AG20443 (cell line): ENCODE data around the gene HIVEP3.
A peak's percentile ranks its signal among the peaks of the same experiment; 100 is the strongest.

ENCODE experiments used
- DNase-seq: peaks from one replicate; pipeline ENCODE4 v3.0.0; 2012; ENCODE audit warnings: low spot score, mixed read lengths

Gene HIVEP3

DNA sequence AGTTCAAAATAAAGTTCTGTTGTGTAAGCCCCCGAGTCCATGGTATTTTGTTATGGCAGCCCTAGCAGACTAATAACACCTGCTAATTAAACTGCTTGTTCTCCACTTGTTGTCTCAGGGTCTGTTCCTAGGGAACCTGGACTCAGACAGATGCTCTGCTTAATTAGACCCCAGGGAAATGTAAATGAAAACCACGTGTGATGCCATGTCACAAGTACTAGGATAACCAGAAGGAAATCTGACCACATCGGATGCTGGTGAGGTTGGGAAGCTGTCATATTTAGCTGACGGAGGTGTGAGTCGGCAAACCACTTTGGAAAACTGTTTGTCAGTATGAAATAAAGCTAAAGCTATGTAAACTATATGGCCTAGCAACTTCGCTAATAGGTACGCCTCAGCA, 453.8 kb downstream of the HIVEP3 start:
- DNase-seq: no peak

DNA sequence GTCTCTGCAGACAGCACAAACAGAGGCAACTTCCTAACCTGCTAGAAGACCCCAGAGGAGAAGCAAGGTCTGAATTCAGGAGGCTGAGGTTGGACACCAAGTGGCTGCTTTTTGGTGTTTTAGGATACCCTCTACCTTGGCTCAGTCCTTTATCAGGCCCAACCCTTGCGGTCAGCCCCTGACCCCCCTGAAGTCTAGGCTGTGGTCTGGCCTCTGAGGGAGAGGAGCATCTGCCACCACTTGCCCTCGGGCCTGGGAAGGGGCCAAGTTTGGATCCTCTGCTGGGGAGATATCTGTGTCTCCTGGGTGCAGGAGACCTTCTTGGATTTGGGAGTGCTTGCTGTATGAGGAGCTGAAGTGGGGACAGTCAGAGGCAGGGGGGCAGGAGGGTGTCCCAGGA, 455.2 kb downstream of the HIVEP3 start:
- DNase-seq: no peak

DNA sequence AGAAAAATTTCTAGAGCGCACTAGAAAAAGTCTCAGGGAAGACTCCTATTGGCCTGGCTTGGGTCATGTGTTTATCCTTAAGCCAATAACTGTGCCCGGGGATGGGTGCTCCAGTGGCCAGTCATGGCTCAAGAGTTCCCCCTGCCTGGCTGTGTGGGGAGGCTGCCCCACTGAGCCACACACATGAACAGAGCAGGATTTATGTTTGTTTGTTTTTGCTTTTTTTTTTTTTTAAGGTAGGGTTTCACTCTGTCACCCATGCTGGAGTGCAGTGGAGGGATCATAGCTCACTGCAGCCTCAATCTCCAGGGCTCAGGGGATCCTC, 456.1 kb downstream of the HIVEP3 start:
- DNase-seq: no peak

GRCh38 chr1:41461790-41462679, 456.7 kb downstream of the HIVEP3 start:
- DNase-seq: no peak

DNA sequence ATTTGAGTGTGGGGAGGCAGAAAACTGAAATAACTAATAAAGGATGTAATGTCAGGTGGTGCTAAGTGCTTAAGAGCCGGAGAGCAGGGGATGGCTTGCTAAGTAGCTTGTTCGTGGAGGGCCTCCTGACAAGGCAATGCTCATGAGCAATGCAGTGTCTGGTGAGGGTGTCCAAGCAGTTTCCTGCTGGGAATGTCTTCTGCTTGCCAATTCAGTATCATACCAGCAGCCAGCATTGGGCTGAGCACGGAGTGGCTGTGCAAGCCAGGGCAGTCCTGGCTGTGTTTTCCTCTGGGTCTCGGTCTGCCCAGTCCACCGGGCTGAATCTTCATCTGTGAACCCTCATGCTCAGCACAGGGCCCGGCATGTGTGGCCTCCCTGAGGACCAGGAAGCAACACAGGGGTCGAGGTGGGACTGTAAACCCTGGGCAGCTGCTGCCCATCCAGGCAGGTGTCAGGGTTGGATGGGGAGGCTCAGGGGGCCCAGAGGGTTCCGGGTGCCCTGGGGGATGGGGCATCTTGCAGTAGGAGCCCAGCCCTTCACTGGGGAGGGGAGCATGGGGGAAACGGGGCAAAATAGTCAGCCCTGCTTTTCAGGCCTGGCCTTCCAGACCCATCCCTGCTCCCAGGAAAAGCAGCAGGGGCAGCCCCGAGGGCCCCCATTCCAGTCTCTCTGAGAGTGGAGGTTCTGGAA, 461.7 kb downstream of the HIVEP3 start:
- DNase-seq: peak; percentile 71
